Smooth muscle cell (in vitro differentiated cells): ENCODE data around the gene USPL1. TPM values are rescaled to one million over a fixed set of nuclear protein-coding genes. Genes with fewer than 3 reads are reported as not detected.

Experiments
- DNase-seq: peaks from one replicate; lab custom pipeline; 2025; ENCODE audit not compliant: unreplicated experiment; lab: John Stamatoyannopoulos, UW
- H2AFZ ChIP-seq: fragments of 200-600 bp; sonication (generic); 2 replicates; pipeline ENCODE4 v1.6.0; 2016; ENCODE audit warnings: antibody characterized with exemption, low read depth, mild to moderate bottlenecking
- H3F3A ChIP-seq: fragments of 200-600 bp; sonication (generic); 2 replicates; pipeline ENCODE4 v1.6.0; 2017; ENCODE audit warnings: antibody characterized with exemption, low read depth
- H3K27ac ChIP-seq: fragments of 200-600 bp; sonication (generic); 2 replicates; pipeline ENCODE4 v1.5.1; 2016; ENCODE audit warnings: low read depth, mild to moderate bottlenecking
- H3K27me3 ChIP-seq: fragments of 200-600 bp; sonication (generic); 2 replicates; pipeline ENCODE4 v1.6.1; 2016; ENCODE audit warnings: low read depth, mild to moderate bottlenecking
- H3K36me3 ChIP-seq: fragments of 200-600 bp; sonication (generic); 2 replicates; pipeline ENCODE4 v1.5.1; 2016; ENCODE audit warnings: low read depth
- H3K4me1 ChIP-seq: fragments of 200-600 bp; sonication (generic); 2 replicates; pipeline ENCODE4 v1.5.1; 2016; ENCODE audit warnings: low read depth
- H3K4me2 ChIP-seq: fragments of 200-600 bp; sonication (generic); 2 replicates; pipeline ENCODE4 v1.6.0; 2016; ENCODE audit warnings: mild to moderate bottlenecking
- H3K4me3 ChIP-seq: fragments of 200-600 bp; sonication (generic); 2 replicates; pipeline ENCODE4 v1.5.1; 2016; ENCODE audit warnings: mild to moderate bottlenecking
- H3K79me2 ChIP-seq: fragments of 200-600 bp; sonication (generic); 2 replicates; pipeline ENCODE4 v1.6.0; 2016; ENCODE audit warnings: low read depth, mild to moderate bottlenecking
- H3K9ac ChIP-seq: fragments of 200-600 bp; sonication (generic); 2 replicates; pipeline ENCODE4 v1.6.0; 2016; ENCODE audit warnings: low read depth
- H3K9me3 ChIP-seq: fragments of 200-600 bp; sonication (generic); replicated peaks from 2 replicates; pipeline ENCODE4 v1.5.1; 2016; ENCODE audit warnings: low read depth
- H4K20me1 ChIP-seq: fragments of 200-600 bp; sonication (generic); 2 replicates; pipeline ENCODE4 v1.6.0; 2016; ENCODE audit warnings: low read depth
- CTCF ChIP-seq: fragments of 200-600 bp; sonication (generic); IDR thresholded peaks from 2 replicates; pipeline ENCODE4 v1.5.1; 2017; ENCODE audit warnings: borderline replicate concordance, mild to moderate bottlenecking, antibody characterized with exemption; ENCODE audit not compliant: insufficient read depth, poor library complexity, severe bottlenecking
- WGBS: methylation state at CpG from one replicate; pipeline ENCODE4 v1.1.7; 2016; ENCODE audit warnings: low lambda C conversion rate; 5-methylcytosine and 5-hydroxymethylcytosine counted together
- polyA plus RNA-seq: library from polyadenylated mRNA; unstranded; fragments of >200 nt; fragmentation: Nextera tagmentation; extraction: Ambion mirVana; gene quantifications from 2 replicates; pipeline ENCODE4 v1.2.1, GENCODE V29; 2016
- total RNA-seq: library from RNA; depleted of rRNA; stranded (reverse); fragments of >200 nt; gene quantifications from 2 replicates; pipeline ENCODE4 v1.2.3, GENCODE V29; 2014

Gene USPL1
- total and polyA plus RNA-seq, 2 experiments from 2014 or later = 12.3 to 33.3 TPM

GRCh38 chr13:30660796-30661195, 43.1 kb downstream of the USPL1 start:
- no peak overlapping the region for H2AFZ ChIP-seq
- H3K4me1 ChIP-seq = no peaks in the 10 kb centered on the region
- peaks cover 18% of the 10 kb centered on the region for H3K36me3 ChIP-seq
- H4K20me1 ChIP-seq = no peaks in the 10 kb centered on the region
- H3K27me3 ChIP-seq = no peaks in the 10 kb centered on the region
- no peak for TF ChIP-seq CTCF
- no peaks in the 10 kb centered on the region for H3K79me2 ChIP-seq
- no peak overlapping the region for H3K9ac ChIP-seq
- no peak for DNase-seq
- H3K27ac ChIP-seq = no peak overlapping the region
- no peaks in the 10 kb centered on the region for H3K9me3 ChIP-seq
- H3K4me2 ChIP-seq = no peak overlapping the region
- no peak overlapping the region for H3K4me3 ChIP-seq
- 33% methylated on average over 2 of the region's 2 CpGs for WGBS
- peaks cover 10% of the 10 kb centered on the region for H3F3A ChIP-seq

- no peaks in the 10 kb centered on the region for H4K20me1 ChIP-seq
- WGBS = 98% methylated on average over 4 of the region's 4 CpGs
Observed at GRCh38 chr13:30664689-30665275, 47.1 kb downstream of the USPL1 start.

GRCh38 chr13:30665638-30666037, 47.9 kb downstream of the USPL1 start:
- Histone ChIP-seq H3K79me2 (no peaks in the 10 kb centered on the region), H4K20me1 (no peaks in the 10 kb centered on the region), H3K4me1 (no peaks in the 10 kb centered on the region), H3K36me3 (no peaks in the 10 kb centered on the region), H3K27ac (no peak overlapping the region), H2AFZ (peak overlapping the region; percentile 36), H3F3A (no peaks in the 10 kb centered on the region), H3K9ac (no peak overlapping the region), H3K4me2 (no peak overlapping the region), H3K9me3 (no peaks in the 10 kb centered on the region), H3K4me3 (no peak overlapping the region), H3K27me3 (no peaks in the 10 kb centered on the region)
- TF ChIP-seq CTCF = no peak
- no peak for DNase-seq
- 29% methylated on average over 1 of the region's 1 CpG for WGBS

More at GRCh38 chr13:30664689-30665275, 47.1 kb downstream of the USPL1 start:
- no peaks in the 10 kb centered on the region for H3K4me1 ChIP-seq
- no peaks in the 10 kb centered on the region for H3K36me3 ChIP-seq
- no peaks in the 10 kb centered on the region for H3K27me3 ChIP-seq
- H3K27ac ChIP-seq = no peak overlapping the region
- TF ChIP-seq CTCF = no peak
- H3K4me2 ChIP-seq = no peak overlapping the region
- H3F3A ChIP-seq = no peaks in the 10 kb centered on the region
- no peak overlapping the region for H2AFZ ChIP-seq
- no peak for DNase-seq
- no peaks in the 10 kb centered on the region for H3K9me3 ChIP-seq
- H3K9ac ChIP-seq = no peak overlapping the region
- no peaks in the 10 kb centered on the region for H3K79me2 ChIP-seq
- H3K4me3 ChIP-seq = no peak overlapping the region

GRCh38 chr13:30666113-30666512, 48.4 kb downstream of the USPL1 start:
- Histone ChIP-seq H3K9ac (no peak overlapping the region), H3K27ac (no peak overlapping the region), H3K4me1 (no peaks in the 10 kb centered on the region), H3K4me2 (no peak overlapping the region), H4K20me1 (no peaks in the 10 kb centered on the region), H3K4me3 (no peak overlapping the region), H3F3A (no peaks in the 10 kb centered on the region), H2AFZ (peak overlapping the region; percentile 36), H3K9me3 (no peaks in the 10 kb centered on the region), H3K27me3 (no peaks in the 10 kb centered on the region), H3K36me3 (no peaks in the 10 kb centered on the region), H3K79me2 (no peaks in the 10 kb centered on the region)
- DNase-seq = no peak
- no peak for TF ChIP-seq CTCF
- 20% methylated on average over 8 of the region's 8 CpGs for WGBS
